DMS114 treated with DMSO at 0.1 percent for 48 hours (cell line): ENCODE results near the gene AIDA.

Experiments
- DNase-seq: peaks from one replicate; lab custom pipeline; 2025; ENCODE audit not compliant: unreplicated experiment; lab: John Stamatoyannopoulos, UW

The AIDA gene

GRCh38 chr1:222653178-222653827 is 59.0 kb downstream of the AIDA start:
- DNase-seq = no peak

DNA sequence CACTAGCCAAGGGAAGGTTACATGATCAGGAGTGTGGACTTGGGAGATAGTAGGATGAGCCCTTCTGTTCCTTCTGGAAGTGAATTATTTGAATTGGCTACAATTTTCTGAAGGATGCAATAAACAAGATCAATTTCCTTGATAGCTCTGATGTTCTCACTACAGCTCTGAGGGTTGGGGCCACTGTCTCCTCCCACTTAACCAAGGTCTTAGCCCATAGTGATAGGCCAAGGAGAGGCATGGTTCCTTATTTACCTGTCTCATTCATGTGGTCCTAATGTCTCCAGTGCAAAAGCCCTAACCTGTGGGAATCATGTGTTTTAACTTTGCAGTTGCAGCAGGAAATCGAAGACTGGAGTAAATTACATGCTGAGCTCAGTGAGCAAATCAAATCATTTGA is 59.6 kb downstream of the AIDA start:
- DNase-seq = no peak

GRCh38 chr1:222644636-222644980 is 67.7 kb downstream of the AIDA start:
- peak; percentile 51 for DNase-seq

- DNase-seq = peak; percentile 98
Observed at GRCh38 chr1:222643938-222644635, 68.2 kb downstream of the AIDA start.

- peak; percentile 52 for DNase-seq
Observed at GRCh38 chr1:222643606-222643937, 68.7 kb downstream of the AIDA start.

DNA sequence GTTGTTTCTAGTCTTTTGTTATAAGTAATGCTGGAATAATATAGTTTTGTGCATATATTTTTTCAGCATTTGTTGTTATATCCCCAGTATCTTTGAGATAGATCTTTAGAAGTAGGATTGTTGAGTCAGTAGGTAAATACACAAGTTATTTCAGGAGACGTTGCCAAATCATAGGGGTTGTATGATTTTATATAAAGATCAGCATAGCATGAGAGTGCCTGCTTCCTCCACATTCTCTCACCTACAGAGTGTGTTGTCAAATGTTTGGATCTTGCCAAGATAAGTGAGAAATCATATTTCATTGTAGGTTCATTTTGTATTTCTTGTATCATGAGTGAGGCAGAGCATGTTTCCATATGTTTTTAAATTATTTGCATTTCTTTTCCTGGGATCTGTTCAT is 69.8 kb downstream of the AIDA start:
- no peak for DNase-seq

DNA sequence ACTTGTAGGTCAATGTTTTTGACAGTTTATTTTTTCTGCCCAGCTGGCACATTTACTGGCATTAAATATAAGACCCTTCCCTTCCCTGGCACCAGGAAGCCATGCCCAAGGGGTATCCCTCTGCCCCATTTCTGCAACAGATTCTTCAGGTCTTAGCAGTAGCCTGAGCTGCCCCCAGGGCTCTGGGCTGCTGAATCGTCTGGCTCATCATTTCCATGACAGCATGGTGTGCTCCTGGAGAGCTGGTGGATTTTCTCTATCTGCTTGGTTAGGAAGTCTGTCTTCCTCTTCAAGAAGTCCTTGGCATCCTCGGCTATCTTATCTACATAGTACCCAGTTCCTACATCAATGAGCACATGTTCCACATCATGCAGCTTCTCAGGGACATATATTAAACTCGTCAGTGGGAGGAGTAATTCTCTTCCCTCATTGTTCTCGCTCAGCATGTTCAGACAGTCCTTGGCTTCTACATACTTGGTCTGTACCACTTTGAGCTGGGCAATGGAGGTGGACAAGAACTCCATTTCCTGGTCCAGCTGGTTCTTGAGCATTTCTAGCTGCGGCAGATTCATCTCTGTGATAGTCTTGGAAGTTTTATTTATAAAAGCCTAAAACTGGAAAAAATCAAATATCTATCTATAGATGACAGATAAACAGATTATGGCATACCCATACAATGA is 70.9 kb downstream of the AIDA start:
- DNase-seq = no peak

GRCh38 chr1:222634180-222635013 is 77.9 kb downstream of the AIDA start:
- DNase-seq = peak; percentile 85

- DNase-seq = no peak
Observed at GRCh38 chr1:222632749-222633148, 79.5 kb downstream of the AIDA start.

DNA sequence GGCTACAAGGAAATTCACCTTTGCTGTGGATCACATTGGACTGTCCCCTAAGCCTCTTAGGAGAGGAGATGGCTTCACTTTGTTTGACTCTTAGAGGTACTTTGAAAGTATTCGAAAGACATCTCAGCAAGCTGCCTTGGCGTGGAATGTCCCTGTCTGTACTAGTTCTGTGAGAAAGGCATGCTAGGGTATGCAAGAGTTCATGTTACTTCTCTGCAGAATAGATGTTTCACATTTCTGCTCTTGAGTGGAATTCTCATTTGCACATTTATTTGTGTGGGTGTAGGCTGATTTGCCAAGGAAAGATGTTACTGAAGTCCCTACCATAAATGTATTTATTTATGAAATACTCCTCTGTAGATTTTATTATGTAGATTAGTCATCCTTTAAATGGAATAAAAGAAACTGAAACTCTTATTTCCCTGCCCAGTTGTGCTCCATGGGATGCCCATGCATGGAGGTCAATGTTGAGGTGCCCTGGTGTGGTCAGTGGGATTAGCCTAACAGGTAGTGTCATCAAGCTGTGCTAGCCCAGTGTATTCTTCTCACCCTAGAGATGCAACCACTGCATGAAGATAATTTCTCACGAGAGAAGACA is 80.6 kb downstream of the AIDA start:
- no peak for DNase-seq

DNA sequence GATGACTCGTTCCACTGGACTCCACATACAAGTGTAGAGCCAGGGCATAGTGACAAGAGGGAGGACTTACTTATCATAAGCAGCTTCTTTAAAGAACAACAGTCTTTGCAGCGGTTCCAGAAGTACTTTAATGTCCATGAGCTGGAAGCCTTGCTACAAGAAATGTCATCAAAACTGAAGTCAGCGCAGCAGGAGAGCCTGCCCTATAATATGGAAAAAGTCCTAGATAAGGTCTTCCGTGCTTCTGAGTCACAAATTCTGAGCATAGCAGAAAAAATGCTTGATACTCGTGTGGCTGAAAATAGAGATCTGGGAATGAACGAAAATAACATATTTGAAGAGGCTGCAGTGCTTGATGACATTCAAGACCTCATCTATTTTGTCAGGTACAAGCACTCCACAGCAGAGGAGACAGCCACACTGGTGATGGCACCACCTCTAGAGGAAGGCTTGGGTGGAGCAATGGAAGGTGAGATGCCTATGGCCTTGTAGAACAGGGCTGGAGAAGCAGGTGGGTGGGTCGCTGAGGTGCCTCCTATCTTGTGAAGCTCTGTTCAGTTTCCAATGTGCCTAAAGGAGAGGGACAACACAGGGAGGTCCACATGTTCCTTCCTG is 82.3 kb downstream of the AIDA start:
- DNase-seq = no peak

DNA sequence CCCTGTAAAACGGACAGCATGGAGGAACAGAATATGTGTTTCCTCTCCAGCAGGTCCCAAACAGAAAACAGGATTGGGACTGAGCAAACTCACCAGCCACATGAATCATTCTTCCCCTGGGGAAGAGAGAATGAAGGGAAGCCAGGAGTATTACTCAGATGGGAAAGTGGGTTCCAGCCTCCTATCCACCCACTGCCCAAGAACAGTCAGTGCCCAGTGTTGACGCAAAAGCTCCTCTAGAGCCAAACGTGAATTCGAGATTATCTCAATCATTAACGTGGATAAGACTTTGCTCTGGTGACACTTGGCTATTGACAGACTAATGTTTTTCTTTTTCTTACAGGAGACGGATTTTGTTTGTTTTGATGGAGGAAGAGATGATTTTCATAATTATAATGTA is 85.1 kb downstream of the AIDA start:
- DNase-seq = no peak

DNA sequence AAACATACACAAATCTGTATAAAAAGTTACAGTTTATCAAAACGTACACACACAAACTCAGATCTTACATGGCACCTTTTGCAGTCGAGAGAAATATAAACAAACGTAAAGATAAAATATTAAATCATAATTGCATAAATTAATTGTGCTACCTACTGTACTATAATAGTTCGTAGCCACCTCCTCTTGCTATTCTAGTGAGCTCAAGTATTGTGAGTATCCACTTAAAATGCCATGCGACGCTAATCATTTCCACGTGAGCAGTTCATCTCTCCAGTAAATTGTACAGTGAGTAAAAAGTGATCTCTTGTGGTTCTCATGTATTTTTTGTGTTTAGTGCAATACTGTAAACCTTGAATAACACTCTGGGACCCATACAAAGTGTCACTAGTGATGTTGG is 88.1 kb downstream of the AIDA start:
- no peak for DNase-seq

DNA sequence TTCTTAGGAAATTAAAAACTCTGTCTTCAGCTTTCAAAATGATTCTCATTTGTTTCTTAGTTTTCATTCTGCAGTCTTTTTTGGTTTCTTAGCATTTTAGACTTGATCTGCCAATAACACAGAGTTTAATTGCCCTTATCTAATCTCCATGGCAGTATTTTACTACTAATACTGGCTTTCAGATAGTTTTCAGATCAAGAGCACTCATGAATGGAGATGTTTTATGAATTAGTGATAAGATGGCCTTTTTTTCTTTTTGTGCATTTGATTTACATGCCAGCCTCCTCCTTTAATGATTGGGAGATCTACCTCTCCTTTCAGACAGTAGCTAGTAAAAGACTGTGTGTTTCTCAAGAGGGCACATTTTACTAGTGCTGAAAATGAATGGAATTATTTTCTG is 88.8 kb downstream of the AIDA start:
- DNase-seq = no peak

- no peak for DNase-seq
Observed at GRCh38 chr1:222622765-222623164, 89.5 kb downstream of the AIDA start.

- no peak for DNase-seq
Observed at GRCh38 chr1:222620566-222620965, 91.7 kb downstream of the AIDA start.

- DNase-seq = peak; percentile 2
Observed at GRCh38 chr1:222618880-222619596, 93.3 kb downstream of the AIDA start.
